ENCODE data around the gene IFIT1B.
"Not testable (repeated sequence)": the region's sequence is repeated elsewhere in the genome, so short reads cannot be mapped to it uniquely, and the experiment has no call there.

The IFIT1B gene

DNA sequence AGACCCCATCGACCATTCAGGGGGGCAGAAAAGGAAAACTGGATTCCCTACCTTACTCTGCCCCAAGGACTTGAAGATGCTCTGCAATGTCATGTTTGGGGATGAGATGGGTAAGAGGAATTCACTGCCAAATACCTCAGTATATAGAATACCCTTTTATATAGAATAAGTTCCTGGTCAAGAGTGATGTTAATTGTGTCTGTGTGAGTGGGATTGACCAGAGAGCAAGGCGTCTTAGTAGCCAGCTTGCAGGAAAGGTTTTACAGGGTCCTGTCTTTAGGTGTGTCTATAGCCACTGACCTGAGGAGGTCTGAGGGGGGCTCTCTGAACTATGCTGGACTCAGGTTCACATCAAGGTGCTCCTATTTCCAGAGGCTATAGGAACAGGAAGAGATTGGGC is 48.7 kb upstream of the IFIT1B start (continued):
- TF ChIP-seq ZNF114 (tag by site-specific recombination; IDR thresholded peaks at IDR 0.05) = no peak
- TF ChIP-seq SETDB1 (IDR thresholded peaks at IDR 0.05; ENCODE audit: insufficient read length, low read length) = no peak

DNA sequence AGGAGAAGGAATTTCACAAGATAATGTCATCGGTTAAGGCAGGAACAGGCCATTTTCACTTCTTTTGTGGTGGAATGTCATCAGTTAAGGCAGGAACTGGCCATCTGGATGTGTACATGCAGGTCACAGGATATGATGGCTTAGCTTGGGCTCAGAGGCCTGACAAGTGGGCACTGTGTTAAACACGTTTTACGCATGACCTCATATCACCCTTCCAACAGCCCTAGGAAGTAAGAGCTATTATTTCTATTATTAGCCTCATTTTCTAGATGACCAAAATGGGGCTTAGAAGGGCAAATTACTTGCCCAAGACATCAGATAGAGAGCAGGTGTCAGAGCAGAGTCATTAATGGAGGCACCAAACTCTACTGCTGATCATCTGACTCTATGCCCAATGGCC is 47.8 kb upstream of the IFIT1B start:
- H3K36me3 ChIP-seq (ENCODE audit: control insufficient read depth in 2 of 2, insufficient read depth in 1 of 2, low read length in 2 of 2); H3K9me3 ChIP-seq (ENCODE audit: control insufficient read depth, insufficient read depth, low read depth, low read length); H3K4me3 ChIP-seq (ENCODE audit: low read depth, low read length); H3K4me1 ChIP-seq (ENCODE audit: control insufficient read depth, insufficient read depth, low read length); POLR2A ChIA-PET; H3K27ac ChIP-seq (ENCODE audit: extremely low read depth, low read depth, low read length); CTCF ChIA-PET: not testable (repeated sequence)

DNA sequence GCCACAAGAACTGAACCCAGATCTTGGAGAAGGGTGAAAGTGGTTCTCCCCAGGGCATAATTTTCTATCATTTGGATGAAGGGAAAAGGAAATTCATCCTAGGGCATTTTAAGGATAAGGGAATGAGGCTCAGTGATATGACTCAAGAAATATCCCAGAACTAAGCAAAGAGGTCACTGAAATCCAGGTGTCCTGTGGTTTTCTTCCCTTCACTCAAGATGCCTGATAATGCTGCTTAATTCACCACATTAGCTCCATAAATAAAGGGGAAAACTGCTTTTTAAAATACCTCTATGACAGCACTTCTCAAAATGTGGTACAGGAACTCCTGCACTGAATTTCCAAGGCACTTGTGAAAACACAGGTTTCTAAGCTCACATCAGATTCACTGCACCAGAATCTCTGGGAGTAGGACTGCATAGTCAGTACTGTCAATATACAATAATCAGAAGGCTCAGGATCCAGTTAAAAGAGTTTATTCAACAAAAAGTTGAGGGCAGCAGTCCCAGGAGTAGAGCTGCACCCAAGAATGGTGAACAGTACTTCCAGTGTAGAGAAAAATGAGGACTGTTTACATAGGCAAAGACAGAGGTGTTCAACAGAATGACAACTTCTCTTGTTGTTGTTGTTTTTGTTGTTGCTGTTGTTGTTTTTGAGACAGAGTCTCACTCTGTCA is 47.2 kb upstream of the IFIT1B start:
- H3K36me3 ChIP-seq (ENCODE audit: control insufficient read depth in 2 of 2, insufficient read depth in 1 of 2, low read length in 2 of 2) = no peaks in the 10 kb centered on the region
- H3K4me3 ChIP-seq (ENCODE audit: low read depth, low read length) = no peak overlapping the region
- H3K27ac ChIP-seq (ENCODE audit: extremely low read depth, low read depth, low read length) = no peak overlapping the region
- 0 out of 2 replicates have a peak, but pooled peaks cover 3% of the 10 kb centered on the region for H3K4me1 ChIP-seq (ENCODE audit: control insufficient read depth, insufficient read depth, low read length)
- POLR2A ChIA-PET = no interaction called here
- TF ChIP-seq ZNF658 (tag by site-specific recombination; IDR thresholded peaks at IDR 0.05) (no peak), HOXA7 (CRISPR knock-in tag; IDR thresholded peaks at IDR 0.05; ENCODE audit: borderline replicate concordance) (no peak)
- CTCF ChIA-PET = no interaction called here
- H3K9me3 ChIP-seq (ENCODE audit: control insufficient read depth, insufficient read depth, low read depth, low read length) = no peaks in the 10 kb centered on the region

DNA sequence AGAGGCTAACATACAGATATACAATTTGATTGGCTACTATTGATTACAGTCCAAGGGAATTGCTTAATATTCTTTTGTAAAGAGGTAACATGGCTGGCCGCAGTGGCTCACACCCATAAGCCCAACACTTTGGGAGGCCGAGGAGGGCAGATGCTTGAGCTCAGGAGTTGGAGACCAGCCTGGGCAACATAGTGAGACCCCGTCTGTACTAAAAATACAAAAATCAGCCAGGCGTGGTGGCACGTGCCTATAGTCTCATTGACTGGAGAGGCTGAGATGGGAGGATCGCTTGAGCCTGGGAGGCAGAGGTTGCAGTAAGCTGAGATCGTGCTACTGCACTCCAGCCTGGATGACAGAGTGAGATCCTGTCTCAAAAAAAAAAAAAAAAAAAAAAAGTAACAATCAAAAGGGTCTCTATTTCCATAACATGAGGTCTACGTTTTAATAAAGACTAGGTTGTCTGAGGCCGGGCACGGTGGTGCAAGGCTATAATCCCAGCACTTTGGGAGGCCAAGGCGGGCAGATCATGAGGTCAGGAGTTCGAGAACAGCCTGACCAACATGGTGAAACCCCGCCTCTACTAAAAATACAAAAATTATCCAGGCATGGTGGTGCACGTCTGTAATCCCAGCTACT is 46.3 kb upstream of the IFIT1B start:
- POLR2A ChIA-PET; H3K36me3 ChIP-seq (ENCODE audit: control insufficient read depth in 2 of 2, insufficient read depth in 1 of 2, low read length in 2 of 2); H3K27ac ChIP-seq (ENCODE audit: extremely low read depth, low read depth, low read length); H3K9me3 ChIP-seq (ENCODE audit: control insufficient read depth, insufficient read depth, low read depth, low read length); H3K4me3 ChIP-seq (ENCODE audit: low read depth, low read length); CTCF ChIA-PET; H3K4me1 ChIP-seq (ENCODE audit: control insufficient read depth, insufficient read depth, low read length): not testable (repeated sequence)

DNA sequence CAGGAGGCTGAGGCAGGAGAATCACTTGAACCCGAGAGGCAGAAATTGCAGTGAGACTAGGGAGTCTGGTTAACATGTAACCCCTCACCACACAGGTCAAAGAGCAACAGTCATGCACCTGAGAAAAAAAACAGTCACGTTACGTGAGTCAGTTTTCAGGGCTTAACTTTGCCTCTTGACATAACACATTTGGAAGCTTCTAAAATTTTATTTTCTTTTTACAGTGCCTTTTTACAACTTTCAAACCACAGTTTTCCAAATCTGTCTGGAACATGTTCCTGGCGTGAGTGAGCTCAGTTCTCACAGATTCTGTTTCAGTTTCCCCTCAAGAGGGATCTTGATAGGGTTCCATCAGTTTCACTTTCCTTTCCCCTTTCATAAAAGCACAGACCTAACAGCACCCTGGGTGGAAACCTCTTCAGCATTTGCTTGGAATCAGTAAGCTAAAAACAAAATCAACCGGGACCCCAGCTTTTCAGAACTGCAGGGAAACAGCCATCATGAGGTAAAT is 45.7 kb upstream of the IFIT1B start:
- ChIA-PET CTCF (no interaction called here), POLR2A (interaction anchor here (0.5 kb wide), 1 partner anchor 21 kb away, joined by 3 read pairs; no protein-coding TSS in a partner anchor)
- Histone ChIP-seq H3K27ac (ENCODE audit: extremely low read depth, low read depth, low read length) (no peak overlapping the region), H3K36me3 (ENCODE audit: control insufficient read depth in 2 of 2, insufficient read depth in 1 of 2, low read length in 2 of 2) (no peaks in the 10 kb centered on the region), H3K4me3 (ENCODE audit: low read depth, low read length) (no peak overlapping the region), H3K4me1 (ENCODE audit: control insufficient read depth, insufficient read depth, low read length) (0 out of 2 replicates have a peak, but pooled peaks cover 3% of the 10 kb centered on the region), H3K9me3 (ENCODE audit: control insufficient read depth, insufficient read depth, low read depth, low read length) (no peaks in the 10 kb centered on the region)
- TF ChIP-seq ZEB2 (tag by site-specific recombination; IDR thresholded peaks at IDR 0.05) = no peak
- TF ChIP-seq ZSCAN30 (tag by site-specific recombination; IDR thresholded peaks at IDR 0.05) = no peak
- no peak for TF ChIP-seq ZBTB17 (tag by site-specific recombination; IDR thresholded peaks at IDR 0.05)
- no peak for TF ChIP-seq GLI4 (tag by site-specific recombination; IDR thresholded peaks at IDR 0.05)
- TF ChIP-seq MYNN (tag by site-specific recombination; IDR thresholded peaks at IDR 0.05; ENCODE audit: borderline replicate concordance) = no peak
- TF ChIP-seq BCL11B (tag by site-specific recombination; IDR thresholded peaks at IDR 0.05; ENCODE audit: low read depth) = no peak
- TF ChIP-seq, protein P1, sequence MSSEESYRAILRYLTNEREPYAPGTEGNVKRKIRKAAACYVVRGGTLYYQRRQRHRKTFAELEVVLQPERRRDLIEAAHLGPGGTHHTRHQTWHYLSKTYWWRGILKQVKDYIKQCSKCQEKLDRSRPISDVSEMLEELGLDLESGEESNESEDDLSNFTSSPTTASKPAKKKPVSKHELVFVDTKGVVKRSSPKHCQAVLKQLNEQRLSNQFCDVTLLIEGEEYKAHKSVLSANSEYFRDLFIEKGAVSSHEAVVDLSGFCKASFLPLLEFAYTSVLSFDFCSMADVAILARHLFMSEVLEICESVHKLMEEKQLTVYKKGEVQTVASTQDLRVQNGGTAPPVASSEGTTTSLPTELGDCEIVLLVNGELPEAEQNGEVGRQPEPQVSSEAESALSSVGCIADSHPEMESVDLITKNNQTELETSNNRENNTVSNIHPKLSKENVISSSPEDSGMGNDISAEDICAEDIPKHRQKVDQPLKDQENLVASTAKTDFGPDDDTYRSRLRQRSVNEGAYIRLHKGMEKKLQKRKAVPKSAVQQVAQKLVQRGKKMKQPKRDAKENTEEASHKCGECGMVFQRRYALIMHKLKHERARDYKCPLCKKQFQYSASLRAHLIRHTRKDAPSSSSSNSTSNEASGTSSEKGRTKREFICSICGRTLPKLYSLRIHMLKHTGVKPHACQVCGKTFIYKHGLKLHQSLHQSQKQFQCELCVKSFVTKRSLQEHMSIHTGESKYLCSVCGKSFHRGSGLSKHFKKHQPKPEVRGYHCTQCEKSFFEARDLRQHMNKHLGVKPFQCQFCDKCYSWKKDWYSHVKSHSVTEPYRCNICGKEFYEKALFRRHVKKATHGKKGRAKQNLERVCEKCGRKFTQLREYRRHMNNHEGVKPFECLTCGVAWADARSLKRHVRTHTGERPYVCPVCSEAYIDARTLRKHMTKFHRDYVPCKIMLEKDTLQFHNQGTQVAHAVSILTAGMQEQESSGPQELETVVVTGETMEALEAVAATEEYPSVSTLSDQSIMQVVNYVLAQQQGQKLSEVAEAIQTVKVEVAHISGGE (tag by site-specific recombination; conservative IDR thresholded peaks at IDR 0.05; ENCODE audit: low read depth) = no peak
- TF ChIP-seq SCRT1 (tag by site-specific recombination; IDR thresholded peaks at IDR 0.05; ENCODE audit: borderline replicate concordance) = no peak
- TF ChIP-seq ZNF658 (tag by site-specific recombination; IDR thresholded peaks at IDR 0.05) = no peak
- TF ChIP-seq ZNF311 (tag by site-specific recombination; IDR thresholded peaks at IDR 0.05; ENCODE audit: borderline replicate concordance) = no peak
- no peak for TF ChIP-seq ZNF843 (tag by site-specific recombination; IDR thresholded peaks at IDR 0.05)
- TF ChIP-seq ZNF416 (tag by site-specific recombination; IDR thresholded peaks at IDR 0.05) = no peak
- no peak for TF ChIP-seq ZFHX2 (tag by site-specific recombination; conservative IDR thresholded peaks at IDR 0.05)
- no peak for TF ChIP-seq ZNF155 (tag by site-specific recombination; IDR thresholded peaks at IDR 0.05)
- no peak for TF ChIP-seq ZBTB21 (tag by site-specific recombination; IDR thresholded peaks at IDR 0.05)
- TF ChIP-seq ZNF354C (tag by site-specific recombination; IDR thresholded peaks at IDR 0.05; ENCODE audit: borderline replicate concordance, low read depth) = no peak
- no peak for TF ChIP-seq RBAK (tag by site-specific recombination; IDR thresholded peaks at IDR 0.05)
- TF ChIP-seq, protein P2, sequence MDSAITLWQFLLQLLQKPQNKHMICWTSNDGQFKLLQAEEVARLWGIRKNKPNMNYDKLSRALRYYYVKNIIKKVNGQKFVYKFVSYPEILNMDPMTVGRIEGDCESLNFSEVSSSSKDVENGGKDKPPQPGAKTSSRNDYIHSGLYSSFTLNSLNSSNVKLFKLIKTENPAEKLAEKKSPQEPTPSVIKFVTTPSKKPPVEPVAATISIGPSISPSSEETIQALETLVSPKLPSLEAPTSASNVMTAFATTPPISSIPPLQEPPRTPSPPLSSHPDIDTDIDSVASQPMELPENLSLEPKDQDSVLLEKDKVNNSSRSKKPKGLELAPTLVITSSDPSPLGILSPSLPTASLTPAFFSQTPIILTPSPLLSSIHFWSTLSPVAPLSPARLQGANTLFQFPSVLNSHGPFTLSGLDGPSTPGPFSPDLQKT (IDR thresholded peaks at IDR 0.05; ENCODE audit: borderline replicate concordance, low read depth, low read length) = no peak
- TF ChIP-seq ZNF76 (tag by site-specific recombination; IDR thresholded peaks at IDR 0.05; ENCODE audit: borderline replicate concordance, low read depth) = no peak
